Endothelial cell of umbilical vein (primary cell): ENCODE measurements around the gene AGBL4.

Experiments
- EZH2 ChIP-seq: IDR thresholded peaks from 2 replicates; pipeline ENCODE4 v1.6.1; 2012; ENCODE audit warnings: borderline replicate concordance, low read depth, mild to moderate bottlenecking, moderate library complexity, low read length, inconsistent platforms; ENCODE audit not compliant: severe bottlenecking
- FOS ChIP-seq: IDR thresholded peaks from 2 replicates; pipeline ENCODE4 v1.6.1; 2011; ENCODE audit warnings: mild to moderate bottlenecking, low read length, moderate library complexity, borderline replicate concordance; ENCODE audit not compliant: insufficient read depth
- JUN ChIP-seq: IDR thresholded peaks from 2 replicates; pipeline ENCODE4 v1.6.1; 2011; ENCODE audit warnings: borderline replicate concordance, low read depth; ENCODE audit not compliant: insufficient read length, insufficient read depth
- MYC ChIP-seq: IDR thresholded peaks from one replicate; pipeline ENCODE4 v1.6.1; 2011; ENCODE audit warnings: mild to moderate bottlenecking, low read depth, low read length
- POLR2A ChIP-seq: IDR thresholded peaks from 2 replicates; pipeline ENCODE4 v1.6.1; 2012; ENCODE audit warnings: low read depth, mild to moderate bottlenecking, control low read depth, low read length
- POLR2AphosphoS5 ChIP-seq: IDR thresholded peaks from 2 replicates; pipeline ENCODE4 v1.6.1; 2012; ENCODE audit warnings: low read depth, mild to moderate bottlenecking, control low read depth, low read length, moderate library complexity; ENCODE audit not compliant: insufficient read depth
- TF ChIP-seq, protein P1 (sequence below), 2 donors: IDR thresholded peaks; 1 replicate in 1 of 2; 2 replicates in 1 of 2; pipeline ENCODE4 v1.5.1; 2011; ENCODE audit warnings: low read length in 2 of 2, mild to moderate bottlenecking in 2 of 2, moderate library complexity in 2 of 2, control low read depth in 1 of 2, inconsistent platforms in 1 of 2, low read depth in 1 of 2; ENCODE audit not compliant: insufficient read depth in 1 of 2; ENCODE audit errors: extremely low read depth in 1 of 2
- TF ChIP-seq, protein P2 (sequence below): IDR thresholded peaks from 2 replicates; pipeline ENCODE4 v1.6.1; 2011; ENCODE audit not compliant: insufficient read depth, insufficient read length

- TF ChIP-seq POLR2A (no peak), JUN (no peak), EZH2 (no peak), POLR2AphosphoS5 (no peak), MYC (no peak), FOS (no peak)
- TF ChIP-seq, protein P1, sequence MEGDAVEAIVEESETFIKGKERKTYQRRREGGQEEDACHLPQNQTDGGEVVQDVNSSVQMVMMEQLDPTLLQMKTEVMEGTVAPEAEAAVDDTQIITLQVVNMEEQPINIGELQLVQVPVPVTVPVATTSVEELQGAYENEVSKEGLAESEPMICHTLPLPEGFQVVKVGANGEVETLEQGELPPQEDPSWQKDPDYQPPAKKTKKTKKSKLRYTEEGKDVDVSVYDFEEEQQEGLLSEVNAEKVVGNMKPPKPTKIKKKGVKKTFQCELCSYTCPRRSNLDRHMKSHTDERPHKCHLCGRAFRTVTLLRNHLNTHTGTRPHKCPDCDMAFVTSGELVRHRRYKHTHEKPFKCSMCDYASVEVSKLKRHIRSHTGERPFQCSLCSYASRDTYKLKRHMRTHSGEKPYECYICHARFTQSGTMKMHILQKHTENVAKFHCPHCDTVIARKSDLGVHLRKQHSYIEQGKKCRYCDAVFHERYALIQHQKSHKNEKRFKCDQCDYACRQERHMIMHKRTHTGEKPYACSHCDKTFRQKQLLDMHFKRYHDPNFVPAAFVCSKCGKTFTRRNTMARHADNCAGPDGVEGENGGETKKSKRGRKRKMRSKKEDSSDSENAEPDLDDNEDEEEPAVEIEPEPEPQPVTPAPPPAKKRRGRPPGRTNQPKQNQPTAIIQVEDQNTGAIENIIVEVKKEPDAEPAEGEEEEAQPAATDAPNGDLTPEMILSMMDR (IDR thresholded peaks at IDR 0.05; ENCODE audit: extremely low read depth in 1 of 2, insufficient read depth in 1 of 2, low read depth in 1 of 2, low read length in 2 of 2) = no peak
- TF ChIP-seq, protein P2, sequence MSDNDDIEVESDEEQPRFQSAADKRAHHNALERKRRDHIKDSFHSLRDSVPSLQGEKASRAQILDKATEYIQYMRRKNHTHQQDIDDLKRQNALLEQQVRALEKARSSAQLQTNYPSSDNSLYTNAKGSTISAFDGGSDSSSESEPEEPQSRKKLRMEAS = no peak
Observed at GRCh38 chr1:48765335-48765734, 1258.4 kb downstream of the AGBL4 start.
